OCI-LY1 (cell line): ENCODE data around the gene CAPN2.

Experiments
- EZH2 ChIP-seq: fragments of 200-600 bp; sonication (generic), shearing (Covaris generic); IDR thresholded peaks from 2 replicates; pipeline ENCODE4 v1.8.0; 2017; ENCODE audit warnings: borderline replicate concordance, mixed run types, mild to moderate bottlenecking, antibody characterized with exemption, low read length, moderate library complexity, mixed read lengths
- TF ChIP-seq, protein P1 (sequence below): fragments of 200-600 bp; sonication (generic), shearing (Covaris generic); IDR thresholded peaks from 2 replicates; pipeline ENCODE4 v1.5.1; 2017; ENCODE audit warnings: mild to moderate bottlenecking, antibody characterized with exemption, low read length, moderate library complexity, mixed read lengths

DNA sequence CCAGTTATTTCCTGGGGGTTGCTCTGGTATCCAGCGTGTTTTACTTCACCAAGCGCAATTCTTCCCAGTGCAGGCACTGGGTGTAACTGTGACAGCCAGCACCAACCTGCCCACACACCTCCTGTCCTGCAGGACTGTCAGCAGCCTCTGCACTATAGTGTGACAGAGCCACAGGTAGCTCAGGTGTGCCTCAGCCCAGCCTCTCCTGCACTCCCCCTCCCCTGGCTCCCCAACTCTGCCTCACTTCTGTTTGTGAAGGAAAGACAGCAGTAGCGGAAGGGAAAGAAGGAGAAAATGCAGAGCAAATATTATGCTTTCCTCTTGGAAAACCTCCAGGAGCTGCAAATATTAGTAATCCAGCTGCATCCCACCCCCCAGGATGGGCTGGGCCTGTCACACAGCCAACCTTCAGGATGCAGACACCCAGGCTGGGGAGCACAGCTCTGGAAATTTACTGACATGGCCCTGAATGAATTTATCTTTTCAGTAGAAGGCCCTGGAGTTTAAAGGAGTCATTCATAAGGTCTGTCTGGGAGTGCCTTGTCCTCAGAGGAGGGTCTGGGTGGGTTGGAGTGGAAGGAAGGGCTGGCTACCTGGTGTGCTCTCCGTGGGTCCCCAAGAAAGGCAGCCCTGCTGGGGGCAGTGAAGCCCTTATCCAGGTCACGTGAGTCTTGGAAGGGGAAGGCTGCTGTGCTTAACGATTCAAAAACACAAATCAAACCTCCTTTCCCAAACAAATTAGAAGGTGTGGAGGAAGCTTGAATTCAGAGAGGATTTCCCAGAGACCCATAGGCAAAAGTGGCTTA lies 20.9 kb downstream of the CAPN2 start:
- TF ChIP-seq, protein P1, sequence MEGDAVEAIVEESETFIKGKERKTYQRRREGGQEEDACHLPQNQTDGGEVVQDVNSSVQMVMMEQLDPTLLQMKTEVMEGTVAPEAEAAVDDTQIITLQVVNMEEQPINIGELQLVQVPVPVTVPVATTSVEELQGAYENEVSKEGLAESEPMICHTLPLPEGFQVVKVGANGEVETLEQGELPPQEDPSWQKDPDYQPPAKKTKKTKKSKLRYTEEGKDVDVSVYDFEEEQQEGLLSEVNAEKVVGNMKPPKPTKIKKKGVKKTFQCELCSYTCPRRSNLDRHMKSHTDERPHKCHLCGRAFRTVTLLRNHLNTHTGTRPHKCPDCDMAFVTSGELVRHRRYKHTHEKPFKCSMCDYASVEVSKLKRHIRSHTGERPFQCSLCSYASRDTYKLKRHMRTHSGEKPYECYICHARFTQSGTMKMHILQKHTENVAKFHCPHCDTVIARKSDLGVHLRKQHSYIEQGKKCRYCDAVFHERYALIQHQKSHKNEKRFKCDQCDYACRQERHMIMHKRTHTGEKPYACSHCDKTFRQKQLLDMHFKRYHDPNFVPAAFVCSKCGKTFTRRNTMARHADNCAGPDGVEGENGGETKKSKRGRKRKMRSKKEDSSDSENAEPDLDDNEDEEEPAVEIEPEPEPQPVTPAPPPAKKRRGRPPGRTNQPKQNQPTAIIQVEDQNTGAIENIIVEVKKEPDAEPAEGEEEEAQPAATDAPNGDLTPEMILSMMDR = no peak
- no peak for TF ChIP-seq EZH2
